Activated T-cell treated with anti-CD3 and anti-CD28 coated beads for 4 hours (primary cell): ENCODE measurements around the gene CNTNAP5.

ENCODE experiments used
- DNase-seq: peaks from one replicate; pipeline ENCODE4 v3.0.0-alpha.2; 2020

The CNTNAP5 gene

GRCh38 chr2:124933883-124934282 lies 908.8 kb downstream of the CNTNAP5 start:
- no peak for DNase-seq

- no peak for DNase-seq
Measured at GRCh38 chr2:124953921-124954320, 928.8 kb downstream of the CNTNAP5 start.

- no peak for DNase-seq
Measured at GRCh38 chr2:124959581-124959980, 934.5 kb downstream of the CNTNAP5 start.

- no peak for DNase-seq
Measured at GRCh38 chr2:124961132-124961531, 936.0 kb downstream of the CNTNAP5 start.
